NCI-H1048 (cell line): Measurements from ENCODE around the gene POLR2C.

Source experiments
- DNase-seq: peaks from one replicate; lab custom pipeline; 2025; lab: John Stamatoyannopoulos, UW

POLR2C gene

DNA sequence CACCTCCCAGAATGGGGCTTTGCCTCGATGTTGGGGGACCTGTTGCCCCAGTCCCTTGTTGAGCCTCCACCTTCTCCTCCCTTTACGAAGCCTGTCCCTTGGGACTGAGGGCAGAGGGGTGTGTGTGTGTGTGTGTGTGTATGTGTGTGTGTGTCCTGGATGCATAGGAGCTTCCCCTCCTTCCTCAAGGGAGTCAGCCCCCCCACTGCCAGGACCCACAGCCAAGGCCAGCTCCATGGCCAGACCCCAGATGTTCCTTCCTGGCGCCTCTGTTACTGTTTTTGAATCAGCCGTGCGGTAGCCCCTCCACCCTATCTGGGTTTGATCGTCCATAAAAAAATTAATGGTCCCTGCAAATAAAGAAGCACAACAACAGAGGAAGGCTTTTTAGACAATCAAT is 41.5 kb downstream of the POLR2C start:
- no peak for DNase-seq

DNA sequence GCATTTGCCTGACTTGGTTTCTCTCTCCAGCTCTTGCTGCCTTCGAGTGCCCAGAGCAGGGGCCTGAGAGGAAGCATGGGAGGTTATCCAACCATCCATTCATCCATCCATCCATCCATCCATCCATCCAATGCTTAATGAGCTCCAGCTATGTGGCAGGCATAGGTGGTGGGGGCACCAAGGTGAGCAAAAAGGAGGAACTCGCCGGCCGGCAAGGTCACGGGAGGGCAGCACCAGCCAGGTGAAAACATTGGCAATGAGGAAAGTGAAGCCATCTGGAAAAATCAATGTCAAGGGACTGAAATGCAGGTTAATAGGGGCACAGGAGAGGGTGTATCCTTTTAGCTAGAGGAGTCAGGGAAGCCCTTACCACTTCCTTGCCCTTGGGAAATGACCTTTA is 42.0 kb downstream of the POLR2C start:
- no peak for DNase-seq

DNA sequence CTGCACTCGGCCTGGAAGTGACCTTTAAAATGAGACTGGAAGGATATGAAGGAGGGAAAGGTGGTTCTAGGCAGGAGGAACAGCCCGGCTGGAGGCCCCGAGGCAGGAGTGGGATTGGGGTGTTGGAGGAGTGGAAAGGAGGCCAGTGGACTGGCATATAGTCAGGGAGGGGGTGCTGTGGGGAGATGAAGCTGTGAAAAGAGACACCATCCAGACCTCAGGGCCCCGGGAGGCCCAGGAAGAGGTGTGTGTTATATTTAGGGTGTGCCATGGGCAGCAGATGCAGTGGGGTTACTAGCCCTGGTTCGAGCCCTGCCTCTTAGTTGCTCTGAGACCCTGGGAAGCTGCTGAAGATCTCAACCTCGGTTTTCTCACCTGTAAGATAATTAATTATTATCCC is 42.7 kb downstream of the POLR2C start:
- DNase-seq = no peak

DNA sequence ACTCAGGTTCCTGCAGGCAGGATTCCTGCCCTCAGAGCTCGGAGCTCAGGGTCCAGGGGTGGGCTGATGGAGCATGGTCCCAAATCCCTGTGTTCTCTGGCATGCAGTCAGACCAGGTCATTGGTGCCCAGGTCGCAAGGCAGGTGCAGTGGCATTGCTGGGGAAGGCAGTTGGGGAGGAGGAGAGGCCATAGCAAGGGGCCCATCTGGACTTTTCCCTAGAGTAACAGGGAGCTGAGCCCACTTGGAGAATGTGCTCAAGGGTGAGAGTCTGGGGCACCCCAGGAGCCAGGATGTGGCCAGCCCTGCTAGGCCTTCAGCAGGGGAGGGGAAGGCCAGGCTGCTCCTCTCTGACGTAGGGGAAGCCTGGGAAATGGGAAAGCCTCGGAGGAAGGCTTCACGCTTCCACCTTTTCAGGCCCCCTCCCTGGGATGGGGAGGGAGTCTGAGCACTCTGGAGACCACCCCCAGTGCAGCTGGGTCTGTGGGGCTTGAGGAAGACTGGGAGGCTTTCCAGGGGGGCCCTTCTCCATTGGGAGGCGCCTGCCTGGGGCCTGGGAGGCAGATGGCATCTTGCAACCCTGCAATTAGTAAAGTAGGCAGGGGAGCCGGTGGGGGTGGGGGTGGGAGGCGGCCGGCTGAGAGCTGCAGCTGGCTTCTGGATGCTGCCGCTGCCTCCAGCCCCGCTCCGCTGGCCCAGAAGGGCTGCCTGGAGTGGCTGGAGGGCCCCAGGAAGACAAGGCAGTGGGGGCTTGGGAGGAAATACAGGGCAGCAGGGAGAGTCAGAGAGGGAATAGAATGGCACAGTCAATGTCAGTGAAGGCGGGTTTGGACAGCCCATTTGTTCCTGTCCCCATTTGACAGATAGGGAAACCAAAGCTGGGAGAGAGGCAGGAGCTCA is 44.9 kb downstream of the POLR2C start:
- no peak for DNase-seq

DNA sequence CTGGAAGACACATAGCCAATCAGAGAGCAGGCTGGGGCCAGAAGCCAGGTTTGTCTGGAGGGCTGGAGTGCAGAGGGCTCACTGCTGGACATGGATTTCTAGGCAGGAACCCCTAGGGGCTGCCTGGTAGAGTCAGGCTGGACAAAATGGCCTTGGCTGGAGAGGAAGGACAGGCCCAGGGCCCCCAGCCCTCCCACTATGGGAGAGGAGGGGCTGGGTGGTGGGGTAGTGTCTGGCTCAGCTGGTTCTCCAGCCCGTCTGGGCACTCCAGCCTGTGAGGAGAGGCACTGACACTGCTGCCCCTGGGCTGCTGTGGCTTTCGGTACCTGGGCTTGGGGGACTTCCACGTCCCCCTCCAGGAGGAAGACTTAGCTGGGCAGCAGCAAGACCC is 45.6 kb downstream of the POLR2C start:
- no peak for DNase-seq

DNA sequence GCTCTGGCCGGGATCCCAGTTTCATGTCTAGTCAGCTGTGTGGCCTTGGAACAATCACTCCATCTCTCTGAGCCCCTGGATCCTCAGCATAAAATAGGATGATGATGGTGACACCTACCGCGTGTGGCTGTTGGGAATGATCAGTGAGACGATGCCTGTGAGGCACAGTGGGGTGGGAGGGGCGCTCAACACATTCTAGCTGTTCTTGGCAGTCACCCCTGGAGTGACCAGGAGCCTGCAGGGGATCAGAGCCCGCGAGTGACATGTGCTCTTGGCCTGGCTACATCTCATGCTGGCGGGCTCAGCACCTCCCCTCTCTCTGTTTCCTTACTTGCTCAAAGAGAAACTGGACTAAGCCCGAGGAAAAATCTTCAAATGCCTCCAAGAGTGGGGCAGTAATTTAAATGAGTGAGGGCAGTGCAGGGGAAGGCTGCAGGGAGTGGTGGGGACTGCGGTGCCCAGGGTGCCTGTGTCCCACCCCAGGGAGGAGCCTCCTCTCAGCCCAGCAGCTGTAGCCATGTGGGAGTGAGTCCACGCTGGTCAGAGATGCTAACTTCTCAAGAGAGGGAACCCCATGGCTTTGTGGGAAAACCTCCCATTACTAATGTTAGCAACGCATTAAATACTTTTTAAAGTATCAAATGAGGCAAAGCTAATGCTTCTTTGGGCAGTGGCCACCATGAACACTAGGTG is 46.9 kb downstream of the POLR2C start:
- DNase-seq = no peak

DNA sequence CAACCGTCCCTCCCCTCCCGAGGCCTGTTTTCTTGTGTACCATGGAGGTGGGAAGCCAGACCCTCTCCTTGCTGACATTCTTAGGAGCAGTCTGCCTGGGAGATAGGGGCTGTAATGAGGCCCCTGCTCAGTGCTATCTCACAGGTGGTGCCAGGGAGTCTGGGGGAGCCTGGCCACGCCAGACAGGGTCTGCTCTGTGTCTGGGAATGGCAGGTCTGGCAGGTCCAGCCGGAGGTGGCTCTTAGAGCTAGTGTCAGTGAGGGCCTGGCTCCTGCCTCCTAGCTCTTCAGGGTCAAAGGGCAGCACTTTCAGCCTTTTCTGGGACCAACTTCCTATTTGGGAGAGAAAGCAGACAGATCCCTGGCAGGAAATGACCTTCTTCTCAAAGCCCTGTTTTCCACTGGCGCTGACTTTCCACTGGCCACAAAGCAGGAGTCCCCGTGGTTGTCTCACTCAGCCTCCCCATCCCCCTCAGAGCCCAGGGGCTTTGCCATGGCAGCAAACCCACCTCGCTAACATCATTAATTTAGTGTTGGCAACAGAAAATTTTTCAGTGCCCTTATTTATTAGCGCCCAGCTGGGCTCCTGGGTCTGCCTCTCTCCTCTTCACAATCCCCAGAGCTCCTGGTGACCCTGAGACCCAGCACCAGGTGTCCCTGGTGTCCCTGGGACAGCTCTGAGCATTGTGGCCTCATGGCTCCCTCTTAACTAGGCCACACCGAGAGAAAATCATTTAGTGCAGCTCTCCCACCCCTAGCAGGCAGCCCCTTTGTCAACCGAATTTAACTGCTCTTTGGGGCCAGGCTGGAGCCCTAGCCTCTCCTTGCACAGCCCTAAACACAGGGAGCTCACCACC is 47.8 kb downstream of the POLR2C start:
- no peak for DNase-seq

DNA sequence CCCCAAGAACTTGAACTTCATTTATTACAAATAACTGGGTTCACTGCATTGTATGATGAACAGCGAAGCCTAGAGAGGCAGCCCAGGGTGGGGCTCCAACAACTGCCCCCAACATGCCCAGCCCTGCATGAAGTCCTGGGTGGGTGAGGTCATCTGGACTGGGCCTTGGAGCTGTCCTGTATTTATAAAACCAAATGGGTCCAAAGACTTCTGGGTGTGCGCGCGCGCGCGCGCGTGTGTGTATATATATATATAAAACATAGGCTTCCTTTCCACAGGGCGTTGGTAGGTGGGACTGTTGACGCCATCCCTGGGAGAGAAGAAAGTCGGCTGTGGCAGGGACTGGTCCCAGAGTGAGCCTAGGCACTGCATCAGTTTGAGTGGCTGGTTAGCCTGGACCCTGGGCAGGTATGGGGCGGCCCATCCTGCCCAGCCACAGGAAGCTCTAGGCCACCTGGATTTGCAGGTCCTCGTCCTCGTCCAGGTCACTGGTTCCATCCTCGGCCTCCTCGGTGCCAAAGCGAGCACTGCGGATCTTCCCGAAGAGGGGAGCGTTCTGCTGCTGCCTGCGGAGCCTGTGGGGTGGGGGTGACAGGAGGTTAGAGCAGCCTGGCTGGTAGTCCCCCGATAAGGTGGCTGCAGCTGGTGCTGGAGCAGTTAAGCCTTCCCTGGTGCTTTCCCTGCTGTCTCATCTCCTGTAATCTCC is 50.0 kb downstream of the POLR2C start:
- no peak for DNase-seq

DNA sequence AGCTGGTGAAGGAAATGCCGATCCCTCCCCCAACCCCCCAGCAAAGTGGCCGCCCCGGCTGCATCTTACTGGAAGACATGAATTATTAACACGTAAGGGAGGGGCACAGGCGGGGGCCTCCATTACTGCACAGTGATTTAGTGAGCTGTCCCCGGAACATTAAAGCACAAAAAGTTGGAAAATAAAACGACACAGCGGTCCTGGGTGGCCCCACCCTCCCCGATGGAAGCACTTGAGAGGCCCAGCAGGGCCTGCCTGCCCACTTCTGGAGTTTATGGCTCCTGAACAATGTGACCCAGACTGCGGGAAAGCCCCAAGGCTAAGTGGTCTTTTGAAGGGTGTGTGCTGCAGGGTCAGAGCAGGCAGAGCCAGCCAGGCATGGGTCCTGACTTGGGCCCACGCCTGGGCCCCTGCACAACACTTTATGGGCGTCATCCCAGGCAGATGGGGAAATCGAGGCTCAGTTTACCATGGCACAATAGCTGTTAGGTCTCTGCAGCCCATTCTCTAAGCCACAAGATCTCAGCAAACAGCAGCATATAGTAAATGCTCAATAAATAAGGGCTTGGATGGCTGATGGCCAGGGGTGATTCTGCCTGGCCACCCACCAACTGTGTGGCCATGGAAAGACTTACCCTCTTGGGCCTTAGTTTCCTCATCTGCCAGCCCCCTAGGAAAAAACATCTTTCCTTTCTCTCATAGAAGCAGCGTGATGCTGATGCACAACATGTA is 51.1 kb downstream of the POLR2C start:
- no peak for DNase-seq

DNA sequence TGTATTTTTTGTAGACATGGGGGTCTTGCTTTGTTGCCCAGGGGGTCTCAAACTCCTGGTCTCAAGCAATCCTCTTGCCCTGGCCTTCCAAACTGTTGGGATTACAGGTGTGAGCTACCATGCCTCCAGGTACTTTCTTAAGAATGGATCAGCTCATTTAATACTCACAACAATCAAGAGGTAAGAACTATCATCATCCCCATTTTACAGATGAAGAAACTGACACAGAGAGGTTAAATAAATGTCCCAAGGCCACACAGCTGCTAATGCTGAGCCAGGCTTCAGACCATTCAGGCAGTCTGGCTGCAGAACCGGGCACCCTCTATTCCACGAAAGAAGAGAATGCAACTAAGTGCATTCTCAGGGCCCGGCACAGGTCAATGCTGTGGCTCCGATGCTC is 51.9 kb downstream of the POLR2C start:
- no peak for DNase-seq

DNA sequence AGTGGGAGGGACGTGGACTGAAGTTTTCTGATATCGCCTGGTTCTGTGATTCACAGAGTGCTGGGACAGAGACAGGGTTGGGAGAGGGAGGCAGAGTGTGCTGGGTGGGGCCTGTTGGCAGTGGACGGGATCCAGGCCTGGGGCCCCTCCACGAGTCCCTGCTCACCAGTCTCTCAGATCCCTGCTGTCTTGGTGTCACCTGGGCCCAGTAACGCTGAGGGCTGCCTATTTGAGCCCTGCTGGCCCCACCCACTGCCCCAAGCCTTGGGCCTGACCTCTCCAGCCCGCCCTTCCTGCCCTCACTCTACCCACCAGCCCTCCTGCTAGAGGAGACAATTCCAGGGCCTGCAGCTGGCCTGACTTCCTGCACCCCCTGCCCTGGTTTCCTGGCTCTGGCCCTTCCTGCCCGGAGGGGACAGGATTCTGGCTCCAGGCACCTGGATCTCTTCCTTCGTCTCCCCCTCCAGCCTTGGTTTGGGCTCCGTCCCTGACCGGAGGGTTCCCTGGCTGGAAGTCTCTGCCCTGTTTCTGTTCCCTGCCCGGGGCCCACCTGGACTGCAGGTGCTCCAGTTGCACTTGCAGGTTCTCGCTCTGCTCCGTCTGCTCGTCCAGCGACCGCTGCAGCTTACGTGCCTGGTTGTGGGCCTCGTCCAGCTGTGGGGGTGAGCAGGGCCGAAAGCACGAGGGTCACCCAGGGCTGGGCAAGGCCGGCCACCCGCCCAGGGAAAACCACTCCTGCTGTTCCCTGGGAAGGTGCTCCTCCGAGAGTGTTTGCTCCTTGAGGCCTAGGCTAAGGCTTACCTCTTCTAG is 52.5 kb downstream of the POLR2C start:
- DNase-seq = no peak

DNA sequence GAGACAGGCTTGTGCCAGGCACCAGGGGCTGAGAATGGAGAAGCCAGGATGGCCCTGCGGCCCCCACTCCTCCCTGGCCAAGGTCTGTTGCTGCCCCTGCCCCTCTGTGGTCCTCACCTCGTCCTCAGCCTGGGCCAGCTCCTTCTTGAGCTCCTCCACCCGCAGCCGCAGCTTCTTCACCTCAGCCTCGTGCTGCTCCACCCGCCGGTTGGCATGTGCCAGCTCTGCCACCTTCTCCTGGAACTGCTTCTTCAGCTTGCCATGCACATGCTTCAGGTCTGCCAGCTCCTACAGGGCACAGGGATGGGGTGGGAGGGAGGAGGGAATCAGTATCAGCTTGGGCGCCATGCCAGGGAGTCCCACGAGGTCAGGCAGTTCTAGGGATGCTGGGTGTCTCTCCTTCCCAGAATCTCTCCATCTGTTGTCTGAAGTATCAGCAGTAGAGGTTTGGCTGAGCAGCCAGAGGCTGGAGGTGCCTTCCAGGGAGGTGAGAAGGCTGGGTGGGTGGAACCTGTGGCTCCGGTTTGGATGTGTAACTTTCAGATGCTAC is 53.8 kb downstream of the POLR2C start:
- DNase-seq = no peak

DNA sequence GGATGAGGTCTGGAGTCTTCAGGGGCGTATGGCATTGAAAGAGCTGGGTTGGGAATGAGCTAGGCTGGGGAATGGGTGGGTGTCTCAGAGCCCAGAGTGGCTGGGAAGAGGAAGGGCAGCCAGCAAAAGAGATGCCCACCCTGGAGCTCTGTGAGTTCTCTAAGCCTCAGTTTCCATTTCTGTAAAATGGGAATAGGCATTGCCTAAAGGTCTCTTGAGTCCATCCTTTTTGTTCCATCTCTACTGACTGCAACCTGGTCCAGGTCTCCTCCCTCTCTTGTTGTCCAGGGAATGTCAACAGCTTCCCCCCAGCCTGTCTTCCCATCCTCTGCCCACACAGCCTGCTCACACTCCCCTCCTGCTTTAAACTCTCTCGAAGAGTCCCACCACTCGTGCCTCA is 54.3 kb downstream of the POLR2C start:
- DNase-seq = no peak

DNA sequence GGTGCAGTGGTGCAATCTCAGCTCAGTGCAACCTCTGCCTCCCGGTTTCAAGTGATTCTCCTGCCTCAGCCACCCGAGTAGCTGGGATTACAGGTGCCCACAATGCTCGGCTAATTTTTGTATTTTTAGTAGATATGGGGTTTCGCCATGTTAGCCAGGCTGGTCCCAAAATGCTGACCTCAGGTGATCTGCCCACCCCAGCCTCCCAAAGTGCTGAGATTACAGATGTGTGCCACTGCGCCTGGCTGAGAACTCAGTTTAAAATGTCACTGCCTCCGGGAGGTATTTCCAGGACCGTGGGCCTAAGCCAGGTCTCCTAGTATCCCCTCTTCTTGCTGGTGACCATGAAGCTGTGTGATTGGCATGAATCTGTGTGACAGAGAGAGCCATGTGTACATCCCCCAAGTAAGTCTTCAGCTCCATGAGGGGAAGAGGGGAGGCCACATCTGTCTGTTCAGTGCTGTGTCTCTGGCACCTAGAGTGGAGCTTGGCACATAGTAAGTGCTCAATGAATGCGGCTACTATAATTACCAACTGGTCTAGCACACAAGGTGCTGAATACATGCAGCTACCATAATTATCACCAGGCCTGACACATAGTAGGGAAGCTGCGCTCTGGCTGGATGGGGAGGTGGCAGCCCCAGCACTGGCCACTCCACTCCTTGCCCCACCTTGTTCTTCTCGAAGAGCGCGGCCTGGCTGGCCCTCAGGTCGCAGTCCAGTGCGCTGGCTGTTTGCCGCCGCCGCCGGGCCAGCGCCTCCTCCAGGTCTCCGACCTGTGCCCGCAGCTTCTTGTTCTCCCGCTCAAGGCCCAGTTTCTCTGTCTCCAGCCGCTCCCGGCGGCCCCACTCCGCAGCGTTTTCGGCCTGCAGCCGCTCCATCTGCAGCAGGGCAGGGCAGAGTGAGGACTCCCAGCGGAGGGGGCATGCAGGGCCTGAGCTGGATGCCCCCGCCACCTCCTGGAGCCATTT is 55.2 kb downstream of the POLR2C start:
- no peak for DNase-seq

DNA sequence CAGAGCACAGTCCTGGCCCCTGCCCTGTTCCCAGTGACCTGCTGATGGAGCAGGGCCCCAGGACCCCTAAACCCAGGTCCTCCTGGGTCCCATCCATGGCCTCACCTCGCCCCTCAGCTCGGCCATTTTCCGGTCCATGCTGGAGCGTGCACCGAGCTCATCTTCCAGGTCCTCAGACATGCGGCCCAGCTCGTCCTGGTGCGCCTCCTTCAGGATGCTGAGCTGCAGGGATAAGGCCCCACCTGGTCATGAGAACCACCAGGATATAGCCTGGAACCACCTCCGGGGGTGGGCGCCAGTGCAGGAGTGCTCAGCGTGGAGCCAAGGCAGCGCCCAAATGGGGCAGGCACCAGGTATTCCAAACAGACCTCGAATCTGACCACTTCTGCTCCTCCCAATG is 56.0 kb downstream of the POLR2C start:
- no peak for DNase-seq

DNA sequence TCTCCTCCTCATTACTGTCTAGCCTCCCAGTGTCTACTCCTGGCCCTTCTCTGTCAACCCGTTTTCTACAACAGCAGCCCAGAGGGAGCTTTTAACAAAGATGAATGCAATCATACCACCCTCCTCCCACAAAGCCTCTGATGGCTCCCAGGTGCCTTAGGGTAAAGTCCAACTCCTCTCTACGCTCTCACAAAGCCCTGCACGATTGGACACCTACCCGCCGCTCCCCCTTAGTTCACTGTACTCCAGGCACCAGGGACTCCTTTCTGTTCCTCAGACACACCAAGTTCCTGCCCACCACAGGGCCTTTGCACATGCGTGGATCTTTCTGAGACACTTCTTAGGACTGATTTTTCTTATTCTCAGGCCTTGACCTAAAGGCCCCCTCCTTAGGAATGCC is 56.4 kb downstream of the POLR2C start:
- DNase-seq = no peak

DNA sequence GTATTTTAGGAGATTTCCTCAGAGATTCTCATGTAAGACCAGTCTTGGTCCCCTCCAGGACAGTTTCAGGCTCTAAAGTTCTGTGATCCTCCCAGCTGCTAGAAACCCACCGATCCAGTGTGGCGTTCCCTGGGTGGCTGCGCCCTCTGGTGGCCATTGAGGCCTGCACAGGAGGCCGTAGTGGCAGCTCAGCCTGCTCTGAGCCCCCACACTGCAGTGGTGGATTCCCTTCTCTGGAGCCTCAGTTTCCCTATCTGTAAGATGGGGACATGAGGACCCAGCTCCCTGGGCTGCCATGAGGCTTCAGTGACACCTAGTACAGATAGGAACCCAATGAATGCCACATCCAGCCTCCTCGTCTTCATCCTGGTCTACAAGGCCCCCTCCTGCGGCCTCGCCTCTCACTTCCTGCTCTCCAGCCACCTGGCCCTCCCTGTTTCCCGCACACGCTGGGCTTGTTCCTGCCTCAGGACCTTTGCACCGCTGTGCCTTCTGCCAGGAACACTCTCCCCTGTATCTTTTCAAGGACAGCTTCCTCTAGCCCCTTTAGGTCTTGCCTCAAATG is 57.4 kb downstream of the POLR2C start:
- no peak for DNase-seq
